ACC112 (cell line): ENCODE results near the gene MRPS30.
"Not testable (repeated sequence)": the region's sequence is repeated elsewhere in the genome, so short reads cannot be mapped to it uniquely, and the experiment has no call there.

Experiments used
- H2AFZ ChIP-seq: fragments of 200-600 bp; sonication (generic); one replicate; pipeline ENCODE4 v1.6.0; 2017; ENCODE audit warnings: antibody characterized with exemption, low read length; ENCODE audit not compliant: unreplicated experiment
- H3K27ac ChIP-seq: fragments of 200-600 bp; sonication (generic); 2 replicates; pipeline ENCODE4 v1.5.1; 2014; ENCODE audit warnings: low read depth, mild to moderate bottlenecking, antibody characterized with exemption, low read length, moderate library complexity
- H3K27me3 ChIP-seq: fragments of 200-600 bp; sonication (generic); 2 replicates; pipeline ENCODE4 v1.6.1; 2014; ENCODE audit warnings: mild to moderate bottlenecking, antibody characterized with exemption, low read length, moderate library complexity, mixed read lengths; ENCODE audit not compliant: insufficient read depth
- H3K36me3 ChIP-seq: fragments of 200-600 bp; sonication (generic); 2 replicates; pipeline ENCODE4 v1.6.1; 2016; ENCODE audit warnings: mild to moderate bottlenecking, antibody characterized with exemption, low read length, moderate library complexity, mixed read lengths; ENCODE audit not compliant: insufficient read depth
- H3K4me1 ChIP-seq: fragments of 200-600 bp; sonication (generic); one replicate; pipeline ENCODE4 v1.6.1; 2016; ENCODE audit warnings: low read length, mixed read lengths; ENCODE audit not compliant: insufficient read depth, unreplicated experiment, control insufficient read depth
- H3K4me3 ChIP-seq: fragments of 200-600 bp; sonication (generic); 2 replicates; pipeline ENCODE4 v1.5.1; 2014; ENCODE audit warnings: mild to moderate bottlenecking, low read depth, low read length
- H3K79me2 ChIP-seq: fragments of 200-600 bp; sonication (generic); one replicate; pipeline ENCODE4 v1.6.0; 2016; ENCODE audit warnings: low read length; ENCODE audit not compliant: control insufficient read depth, unreplicated experiment, insufficient read depth

Gene MRPS30

GRCh38 chr5:44808435-44809214, at the start of gene MRPS30:
MRPS30 (plus strand) TSS chr5:44808947; CDS start chr5:44808963, 16 bp downstream.
- H2AFZ ChIP-seq = peak within 1 kb of the TSS; percentile 99
- H3K4me1 ChIP-seq = peaks cover 11% of the 10 kb centered on the region
- H3K27ac ChIP-seq = peak within 1 kb of the TSS; percentile 70
- H3K27me3 ChIP-seq = no peaks in the 10 kb centered on the region
- H3K79me2 ChIP-seq = peaks cover 45% of the 10 kb centered on the region
- peak within 1 kb of the TSS; percentile 95 for H3K4me3 ChIP-seq
- H3K36me3 ChIP-seq = peaks cover 8% of the 10 kb centered on the region

- no peak overlapping the region for H3K4me3 ChIP-seq
- H3K27me3 ChIP-seq = no peaks in the 10 kb centered on the region
- H3K27ac ChIP-seq = no peak overlapping the region
- no peaks in the 10 kb centered on the region for H3K36me3 ChIP-seq
- H3K4me1 ChIP-seq = no peaks in the 10 kb centered on the region
- H3K79me2 ChIP-seq = no peaks in the 10 kb centered on the region
- H2AFZ ChIP-seq = no peak overlapping the region
These were observed 39.4 kb upstream of the MRPS30 start for GRCh38 chr5:44769200-44769876.

DNA sequence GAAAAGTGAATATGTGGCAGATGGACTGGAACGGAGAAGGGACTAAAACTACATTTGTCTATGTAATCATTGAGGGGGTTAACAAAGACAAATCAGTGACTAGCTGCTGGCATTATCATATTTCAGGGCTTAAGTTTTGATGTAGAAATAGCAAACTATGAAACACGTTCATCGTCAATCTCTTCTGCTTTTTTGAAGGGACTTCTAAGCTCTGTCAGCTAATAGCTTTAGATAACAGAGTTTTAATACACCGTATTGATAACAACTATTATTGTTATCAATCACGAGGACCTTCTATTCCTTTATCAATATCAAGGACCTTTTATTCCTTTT, 38.9 kb upstream of the MRPS30 start:
- no peak overlapping the region for H3K27ac ChIP-seq
- no peaks in the 10 kb centered on the region for H3K36me3 ChIP-seq
- no peaks in the 10 kb centered on the region for H3K79me2 ChIP-seq
- no peak overlapping the region for H2AFZ ChIP-seq
- H3K4me3 ChIP-seq = no peak overlapping the region
- no peaks in the 10 kb centered on the region for H3K4me1 ChIP-seq
- H3K27me3 ChIP-seq = no peaks in the 10 kb centered on the region

- H3K27me3 ChIP-seq = no peaks in the 10 kb centered on the region
- H3K4me3 ChIP-seq = no peak overlapping the region
- no peak overlapping the region for H2AFZ ChIP-seq
- no peaks in the 10 kb centered on the region for H3K79me2 ChIP-seq
- H3K27ac ChIP-seq = no peak overlapping the region
- no peaks in the 10 kb centered on the region for H3K36me3 ChIP-seq
- no peaks in the 10 kb centered on the region for H3K4me1 ChIP-seq
These were observed 37.7 kb upstream of the MRPS30 start for GRCh38 chr5:44770780-44771717.

DNA sequence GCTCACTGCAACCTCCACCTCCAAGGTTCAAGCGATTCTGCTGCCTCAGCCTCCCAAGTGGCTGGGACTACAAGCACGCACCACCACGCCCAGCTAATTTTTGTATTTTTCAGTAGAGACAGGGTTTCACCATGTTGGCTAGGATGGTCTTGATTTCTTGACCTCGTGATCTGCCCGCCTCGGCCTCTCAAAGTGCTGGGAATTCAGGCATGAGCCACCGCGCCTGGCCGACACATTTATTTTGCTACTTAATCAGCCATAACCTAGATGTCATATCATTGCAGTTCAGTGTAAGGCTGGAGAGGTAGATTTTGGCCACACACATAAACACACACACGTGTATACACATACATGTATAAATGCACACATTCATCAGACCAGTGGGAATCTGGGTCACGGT, 36.4 kb upstream of the MRPS30 start:
- H3K27ac ChIP-seq, H3K27me3 ChIP-seq, H3K79me2 ChIP-seq, H2AFZ ChIP-seq, H3K36me3 ChIP-seq, H3K4me3 ChIP-seq, H3K4me1 ChIP-seq: not testable (repeated sequence)

- Histone ChIP-seq H2AFZ (no peak overlapping the region), H3K27me3 (no peaks in the 10 kb centered on the region), H3K4me1 (no peaks in the 10 kb centered on the region), H3K27ac (no peak overlapping the region), H3K36me3 (no peaks in the 10 kb centered on the region), H3K4me3 (no peak overlapping the region), H3K79me2 (no peaks in the 10 kb centered on the region)
These were observed 34.4 kb upstream of the MRPS30 start for GRCh38 chr5:44774279-44774880.

- H3K27me3 ChIP-seq = no peaks in the 10 kb centered on the region
- no peak overlapping the region for H2AFZ ChIP-seq
- H3K36me3 ChIP-seq = no peaks in the 10 kb centered on the region
- no peak overlapping the region for H3K27ac ChIP-seq
- H3K79me2 ChIP-seq = no peaks in the 10 kb centered on the region
- H3K4me1 ChIP-seq = no peaks in the 10 kb centered on the region
- no peak overlapping the region for H3K4me3 ChIP-seq
These were observed 29.6 kb upstream of the MRPS30 start for GRCh38 chr5:44779167-44779566.

DNA sequence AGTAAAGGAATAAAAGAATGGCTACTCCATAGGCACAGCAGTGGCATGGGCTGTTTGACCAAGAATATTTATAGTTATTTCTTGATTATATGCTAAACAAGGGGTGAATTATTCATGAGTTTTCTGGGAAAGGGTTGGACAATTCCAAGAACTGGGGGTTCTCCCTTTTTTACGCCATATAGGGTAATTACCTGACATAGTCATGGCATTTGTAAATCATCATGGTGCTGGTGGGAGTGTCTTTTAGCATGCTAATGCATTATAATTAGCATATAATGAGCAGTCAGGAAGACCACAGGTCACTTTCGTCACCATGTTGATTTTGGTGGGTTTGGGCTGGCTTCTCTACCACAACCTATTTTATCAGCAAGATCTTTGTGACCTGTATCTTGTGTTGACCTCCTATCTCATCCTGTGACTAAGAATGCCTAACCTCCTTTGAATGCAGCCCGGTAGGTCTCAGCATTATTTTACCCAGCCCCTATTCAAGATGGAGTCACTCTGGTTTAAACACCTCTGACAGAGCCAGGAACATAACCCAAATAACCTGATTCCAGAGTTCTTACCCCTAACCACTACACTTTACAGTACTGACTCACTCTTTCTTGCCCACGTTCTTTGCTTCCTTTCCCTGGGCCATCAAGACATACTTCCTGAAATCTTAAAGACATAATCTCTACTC, 25.0 kb upstream of the MRPS30 start:
- Histone ChIP-seq H3K79me2 (no peaks in the 10 kb centered on the region), H3K27me3 (no peaks in the 10 kb centered on the region), H3K4me3 (no peak overlapping the region), H3K27ac (no peak overlapping the region), H2AFZ (no peak overlapping the region), H3K36me3 (0 out of 2 replicates have a peak, but pooled peaks cover 5% of the 10 kb centered on the region), H3K4me1 (no peaks in the 10 kb centered on the region)

GRCh38 chr5:44787731-44788130, 21.0 kb upstream of the MRPS30 start:
- Histone ChIP-seq H3K4me1 (peaks cover 3% of the 10 kb centered on the region), H3K27ac (no peak overlapping the region), H3K27me3 (no peaks in the 10 kb centered on the region), H2AFZ (no peak overlapping the region), H3K36me3 (0 out of 2 replicates have a peak, but pooled peaks cover 5% of the 10 kb centered on the region), H3K79me2 (no peaks in the 10 kb centered on the region), H3K4me3 (no peak overlapping the region)
